ENCODE measurements around the gene GJB5.
"Not testable (repeated sequence)": the region's sequence is repeated elsewhere in the genome, so short reads cannot be mapped to it uniquely, and the experiment has no call there.

The GJB5 gene

DNA sequence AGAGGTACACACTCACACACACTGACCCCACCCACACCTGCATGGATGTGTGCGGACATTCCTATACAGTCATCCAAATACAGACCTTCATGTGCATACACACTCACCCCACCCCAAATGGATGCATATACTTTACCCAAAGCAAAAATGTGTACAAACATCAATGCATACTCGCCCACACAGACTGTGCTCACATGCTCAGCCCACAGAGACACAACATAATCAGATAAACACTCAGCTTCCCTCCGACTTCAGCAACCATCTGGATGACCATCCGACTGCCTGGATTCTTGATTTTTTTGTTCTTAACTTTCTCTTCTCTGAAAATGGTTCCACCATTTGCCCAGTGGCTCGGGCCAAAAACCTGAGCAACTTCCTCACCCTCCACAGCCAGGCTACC, 24.4 kb upstream of the GJB5 start:
- Histone ChIP-seq H3K4me3 (ENCODE audit: low read length) (no peak overlapping the region), H3K36me3 (ENCODE audit: insufficient read depth, low read length) (no peaks in the 10 kb centered on the region), H3K27me3 (ENCODE audit: insufficient read depth, low read length) (peaks cover 9% of the 10 kb centered on the region), H2AFZ (ENCODE audit: low read depth, low read length) (no peak overlapping the region), H3K4me1 (ENCODE audit: insufficient read depth, low read length) (no peaks in the 10 kb centered on the region), H3K9me3 (ENCODE audit: low read length) (no peaks in the 10 kb centered on the region)

DNA sequence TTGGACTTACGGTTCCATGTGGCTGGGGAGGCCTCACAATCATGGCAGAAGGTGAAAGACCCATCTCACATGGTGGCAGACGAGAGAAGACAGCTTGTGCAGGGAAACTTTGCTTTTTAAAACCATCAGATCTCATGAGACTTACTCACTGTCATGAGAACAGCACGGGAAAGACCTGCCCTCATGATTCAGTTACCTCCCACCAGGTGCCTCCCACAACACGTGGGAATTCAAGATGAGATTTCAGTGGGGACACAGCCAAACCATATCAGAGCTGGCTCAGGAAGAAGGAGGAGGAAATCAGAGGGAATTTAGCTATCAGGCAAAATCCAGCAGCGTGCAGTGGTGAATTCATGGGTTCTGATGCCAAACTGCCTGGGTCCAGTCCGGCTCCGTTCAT, 22.0 kb upstream of the GJB5 start:
- not testable (repeated sequence) for H3K9me3 ChIP-seq (ENCODE audit: low read length); H2AFZ ChIP-seq (ENCODE audit: low read depth, low read length); H3K36me3 ChIP-seq (ENCODE audit: insufficient read depth, low read length); H3K27me3 ChIP-seq (ENCODE audit: insufficient read depth, low read length); H3K4me3 ChIP-seq (ENCODE audit: low read length); H3K4me1 ChIP-seq (ENCODE audit: insufficient read depth, low read length)

DNA sequence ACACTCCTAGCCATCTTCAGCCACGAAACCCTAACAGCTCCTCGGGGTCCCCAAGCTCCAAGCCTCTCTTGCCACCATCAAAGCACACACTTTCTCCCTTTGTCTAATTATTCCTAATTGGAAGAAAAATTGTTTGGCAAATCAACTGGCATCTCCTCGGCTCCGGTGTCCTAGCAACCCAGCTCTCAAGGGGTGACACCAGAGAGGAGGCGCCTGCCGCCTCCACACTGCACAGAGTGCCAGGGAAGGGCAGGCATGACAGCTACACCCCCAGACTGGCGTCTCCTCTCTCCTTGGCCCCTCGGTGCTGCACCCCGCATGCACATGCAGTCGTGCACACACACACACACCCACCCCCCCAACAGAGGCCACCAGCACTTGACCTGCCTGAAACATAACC, 18.2 kb upstream of the GJB5 start:
- no peaks in the 10 kb centered on the region for H3K36me3 ChIP-seq (ENCODE audit: insufficient read depth, low read length)
- H3K27me3 ChIP-seq (ENCODE audit: insufficient read depth, low read length) = peaks cover 2% of the 10 kb centered on the region
- no peaks in the 10 kb centered on the region for H3K9me3 ChIP-seq (ENCODE audit: low read length)
- no peak overlapping the region for H3K4me3 ChIP-seq (ENCODE audit: low read length)
- no peak overlapping the region for H2AFZ ChIP-seq (ENCODE audit: low read depth, low read length)
- no peaks in the 10 kb centered on the region for H3K4me1 ChIP-seq (ENCODE audit: insufficient read depth, low read length)

DNA sequence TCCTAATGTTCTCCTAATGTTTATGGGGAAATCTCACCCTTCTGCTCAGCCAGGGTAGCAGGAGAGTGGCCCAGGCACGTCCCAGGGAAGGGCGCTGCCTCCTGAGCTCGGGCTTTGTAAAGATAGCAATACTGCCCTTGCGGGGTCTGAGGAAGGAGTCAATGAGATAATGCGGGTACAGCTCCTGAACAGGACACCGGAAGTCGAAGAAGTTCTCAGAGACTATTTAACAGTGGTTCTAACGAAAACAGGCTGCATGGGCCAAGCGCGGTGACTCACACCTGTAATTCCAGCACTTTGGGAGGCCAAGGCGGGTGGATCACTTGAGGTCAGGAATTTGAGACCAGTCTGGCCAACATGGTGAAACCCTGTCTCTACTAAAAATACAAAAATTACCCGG, 17.6 kb upstream of the GJB5 start:
- not testable (repeated sequence) for H3K4me3 ChIP-seq (ENCODE audit: low read length); H2AFZ ChIP-seq (ENCODE audit: low read depth, low read length); H3K27me3 ChIP-seq (ENCODE audit: insufficient read depth, low read length); H3K36me3 ChIP-seq (ENCODE audit: insufficient read depth, low read length); H3K9me3 ChIP-seq (ENCODE audit: low read length); H3K4me1 ChIP-seq (ENCODE audit: insufficient read depth, low read length)

DNA sequence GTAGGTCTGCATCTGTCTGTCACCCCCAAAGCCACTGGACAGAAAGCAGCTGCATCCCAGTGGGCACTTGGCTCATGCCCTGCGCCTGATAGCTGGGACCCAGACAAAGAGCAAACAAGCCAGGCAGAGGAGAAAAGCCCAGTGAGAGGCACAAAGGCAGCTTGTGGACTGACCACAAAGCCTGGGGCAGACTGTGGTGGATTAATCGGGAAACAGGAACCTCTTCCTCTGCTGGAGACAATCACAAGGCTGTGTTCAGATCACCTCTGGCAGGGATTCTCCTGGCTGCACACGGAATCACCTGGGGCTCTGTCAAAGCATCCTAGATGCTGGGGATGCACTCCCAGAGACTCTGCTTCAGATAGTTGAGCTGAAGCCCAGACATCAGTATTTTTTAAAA, 15.2 kb upstream of the GJB5 start:
- H3K27me3 ChIP-seq (ENCODE audit: insufficient read depth, low read length) = peaks cover 7% of the 10 kb centered on the region
- no peak overlapping the region for H2AFZ ChIP-seq (ENCODE audit: low read depth, low read length)
- H3K4me1 ChIP-seq (ENCODE audit: insufficient read depth, low read length) = no peaks in the 10 kb centered on the region
- no peaks in the 10 kb centered on the region for H3K36me3 ChIP-seq (ENCODE audit: insufficient read depth, low read length)
- no peaks in the 10 kb centered on the region for H3K9me3 ChIP-seq (ENCODE audit: low read length)
- no peak overlapping the region for H3K4me3 ChIP-seq (ENCODE audit: low read length)

DNA sequence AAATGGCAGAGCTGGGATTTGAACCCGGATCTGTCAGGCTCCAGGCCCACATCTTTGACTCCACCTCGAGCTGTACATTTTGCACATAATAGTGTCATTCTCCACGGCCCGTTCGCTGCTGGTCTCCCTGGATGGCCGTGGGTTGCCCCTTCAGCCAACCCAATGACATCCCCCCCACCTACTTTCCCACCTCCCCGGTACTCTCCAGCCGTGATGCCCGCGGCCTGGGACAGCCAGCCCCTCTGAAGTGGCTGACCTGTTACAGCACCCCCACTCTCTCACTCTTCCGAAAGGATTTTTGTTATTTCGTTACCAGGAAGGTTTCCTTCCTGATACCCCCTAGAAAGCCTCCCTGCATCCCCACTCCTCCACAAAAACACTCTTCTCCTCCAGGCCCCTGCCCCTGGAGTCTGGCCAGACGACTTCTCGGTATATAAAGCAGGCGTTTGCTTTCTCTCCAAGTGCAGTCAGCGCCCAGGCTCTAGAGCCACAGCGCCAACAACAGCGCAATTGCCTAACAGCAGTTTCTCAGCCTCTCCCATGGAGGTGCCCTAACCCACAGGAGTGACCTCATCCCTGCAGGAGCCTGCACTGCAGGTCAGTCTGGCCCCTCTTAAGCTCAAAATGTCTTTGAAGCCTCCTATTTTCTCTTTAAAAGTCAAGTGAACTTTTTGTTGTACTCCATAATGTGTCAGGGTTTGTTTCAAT, 14.5 kb upstream of the GJB5 start:
- Histone ChIP-seq H3K4me1 (ENCODE audit: insufficient read depth, low read length) (no peaks in the 10 kb centered on the region), H2AFZ (ENCODE audit: low read depth, low read length) (no peak overlapping the region), H3K9me3 (ENCODE audit: low read length) (no peaks in the 10 kb centered on the region), H3K36me3 (ENCODE audit: insufficient read depth, low read length) (no peaks in the 10 kb centered on the region), H3K27me3 (ENCODE audit: insufficient read depth, low read length) (peaks cover 14% of the 10 kb centered on the region), H3K4me3 (ENCODE audit: low read length) (no peak overlapping the region)

DNA sequence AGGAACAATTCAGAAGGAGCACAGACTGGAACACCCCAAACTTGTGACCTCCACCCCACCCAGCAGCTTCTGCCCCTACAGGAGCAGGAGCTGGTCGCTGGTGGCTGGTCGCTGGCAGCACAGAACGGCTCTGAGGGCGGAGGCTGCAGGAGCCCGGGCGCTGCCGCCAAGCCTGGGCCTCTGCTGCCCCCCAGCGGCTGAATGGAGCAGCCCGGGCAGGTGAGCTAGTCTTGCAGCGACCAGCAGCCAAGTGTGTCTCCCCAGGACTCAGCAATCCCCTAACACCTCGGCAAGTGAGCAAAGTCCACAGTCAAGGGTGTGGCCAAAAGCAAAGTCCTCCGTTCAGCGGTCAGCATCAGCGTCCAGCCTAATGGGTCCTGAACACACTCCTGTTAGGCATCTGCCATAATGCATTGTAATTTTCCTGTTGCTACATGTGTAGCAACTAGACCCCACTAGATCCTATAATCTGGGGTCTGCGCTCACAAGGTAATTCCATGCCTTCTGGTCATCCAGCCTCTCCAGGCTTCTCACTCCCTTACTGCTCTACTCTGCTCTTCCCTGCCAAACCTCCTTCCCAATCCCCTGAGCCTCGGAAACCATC, 12.1 kb upstream of the GJB5 start:
- no peaks in the 10 kb centered on the region for H3K36me3 ChIP-seq (ENCODE audit: insufficient read depth, low read length)
- no peak overlapping the region for H3K4me3 ChIP-seq (ENCODE audit: low read length)
- peaks cover 15% of the 10 kb centered on the region for H3K27me3 ChIP-seq (ENCODE audit: insufficient read depth, low read length)
- H2AFZ ChIP-seq (ENCODE audit: low read depth, low read length) = no peak overlapping the region
- H3K4me1 ChIP-seq (ENCODE audit: insufficient read depth, low read length) = no peaks in the 10 kb centered on the region
- H3K9me3 ChIP-seq (ENCODE audit: low read length) = no peaks in the 10 kb centered on the region

DNA sequence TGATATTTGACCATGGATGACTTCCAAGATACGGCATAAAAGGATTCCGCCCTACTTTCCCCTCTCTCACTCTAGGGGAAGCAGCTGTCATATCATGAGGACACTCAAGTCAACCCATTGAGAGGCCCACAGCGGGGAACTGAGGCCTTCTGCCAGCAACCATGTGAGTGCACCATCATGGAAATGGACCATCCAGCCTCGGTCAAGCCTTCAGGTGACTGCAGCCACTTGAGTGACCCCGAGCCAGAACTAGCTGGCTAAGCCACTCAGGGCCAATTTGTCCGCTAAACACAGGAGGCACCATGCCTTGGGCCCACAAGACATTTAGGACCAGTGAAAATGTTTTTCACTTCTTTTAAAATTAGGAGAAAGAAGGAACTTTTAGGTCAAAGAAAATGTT, 11.1 kb upstream of the GJB5 start:
- Histone ChIP-seq H3K27me3 (ENCODE audit: insufficient read depth, low read length) (peaks cover 16% of the 10 kb centered on the region), H3K9me3 (ENCODE audit: low read length) (no peaks in the 10 kb centered on the region), H3K36me3 (ENCODE audit: insufficient read depth, low read length) (no peaks in the 10 kb centered on the region), H3K4me1 (ENCODE audit: insufficient read depth, low read length) (no peaks in the 10 kb centered on the region), H2AFZ (ENCODE audit: low read depth, low read length) (no peak overlapping the region), H3K4me3 (ENCODE audit: low read length) (no peak overlapping the region)

DNA sequence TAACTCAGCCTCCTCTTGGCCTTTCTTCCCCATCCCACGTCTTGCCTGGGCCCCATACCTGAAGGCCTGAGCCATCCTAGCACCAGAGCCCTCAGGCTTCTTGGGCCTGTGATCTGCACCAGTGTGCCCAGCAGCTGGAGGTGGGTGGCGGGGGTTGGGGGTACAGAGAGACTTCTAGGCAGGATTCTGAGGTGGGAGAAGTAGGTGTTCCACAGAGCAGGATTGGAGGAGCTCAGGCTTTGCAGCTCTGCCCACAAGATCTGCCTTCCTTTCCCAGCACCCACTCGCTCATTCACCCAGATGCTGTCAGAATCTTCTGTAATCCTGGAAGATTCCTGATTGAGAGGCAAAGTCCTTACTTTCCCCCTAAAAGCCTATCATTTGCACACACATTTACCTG, 10.0 kb upstream of the GJB5 start:
- Histone ChIP-seq H3K9me3 (ENCODE audit: low read length) (no peaks in the 10 kb centered on the region), H3K4me1 (ENCODE audit: insufficient read depth, low read length) (no peaks in the 10 kb centered on the region), H2AFZ (ENCODE audit: low read depth, low read length) (no peak overlapping the region), H3K36me3 (ENCODE audit: insufficient read depth, low read length) (no peaks in the 10 kb centered on the region), H3K4me3 (ENCODE audit: low read length) (no peak overlapping the region), H3K27me3 (ENCODE audit: insufficient read depth, low read length) (peaks cover 19% of the 10 kb centered on the region)

DNA sequence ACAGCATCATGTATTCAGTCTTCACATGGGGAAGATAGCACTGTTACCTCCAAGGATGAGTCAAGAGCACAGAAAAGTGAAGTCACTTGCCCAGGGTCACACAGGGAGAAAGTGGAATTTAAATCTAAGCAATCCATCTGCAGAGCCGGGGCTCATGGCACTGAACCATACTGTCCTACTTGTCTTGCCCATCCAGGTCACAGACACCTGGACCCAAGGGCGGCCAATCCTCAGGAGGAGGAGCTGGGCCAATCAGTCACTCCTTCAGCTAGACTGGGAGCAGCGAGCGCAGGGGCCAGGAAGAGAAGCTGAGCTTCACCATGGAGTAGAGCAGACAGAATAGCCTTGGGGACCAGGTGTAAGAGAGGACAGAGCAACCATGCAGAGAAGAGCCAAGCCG, 9.2 kb upstream of the GJB5 start:
- H3K4me3 ChIP-seq (ENCODE audit: low read length) = no peak overlapping the region
- H3K9me3 ChIP-seq (ENCODE audit: low read length) = no peaks in the 10 kb centered on the region
- H3K27me3 ChIP-seq (ENCODE audit: insufficient read depth, low read length) = peaks cover 17% of the 10 kb centered on the region
- no peaks in the 10 kb centered on the region for H3K4me1 ChIP-seq (ENCODE audit: insufficient read depth, low read length)
- H2AFZ ChIP-seq (ENCODE audit: low read depth, low read length) = no peak overlapping the region
- H3K36me3 ChIP-seq (ENCODE audit: insufficient read depth, low read length) = no peaks in the 10 kb centered on the region

DNA sequence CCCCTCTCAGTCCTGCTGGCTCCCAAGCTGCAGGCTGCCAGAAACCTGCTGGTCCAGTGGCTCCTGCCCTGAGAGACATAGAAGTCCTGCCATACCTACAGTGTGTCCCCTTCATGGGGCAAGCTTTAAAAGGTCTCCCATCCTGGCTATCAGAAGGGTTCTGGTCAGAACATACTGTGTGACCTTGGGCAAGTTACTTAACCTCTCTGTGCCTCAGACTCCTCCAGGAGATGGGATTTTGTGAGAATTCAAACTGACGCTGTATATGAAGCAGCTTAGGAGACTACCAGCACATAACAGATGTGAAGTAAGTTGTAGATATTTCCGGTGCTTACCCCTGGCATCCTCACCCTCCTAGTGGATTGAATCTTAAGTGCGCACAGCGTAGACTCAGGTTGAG, 8.7 kb upstream of the GJB5 start:
- H3K27me3 ChIP-seq (ENCODE audit: insufficient read depth, low read length) = peaks cover 20% of the 10 kb centered on the region
- H2AFZ ChIP-seq (ENCODE audit: low read depth, low read length) = no peak overlapping the region
- no peaks in the 10 kb centered on the region for H3K4me1 ChIP-seq (ENCODE audit: insufficient read depth, low read length)
- H3K36me3 ChIP-seq (ENCODE audit: insufficient read depth, low read length) = no peaks in the 10 kb centered on the region
- H3K9me3 ChIP-seq (ENCODE audit: low read length) = no peaks in the 10 kb centered on the region
- H3K4me3 ChIP-seq (ENCODE audit: low read length) = no peak overlapping the region

DNA sequence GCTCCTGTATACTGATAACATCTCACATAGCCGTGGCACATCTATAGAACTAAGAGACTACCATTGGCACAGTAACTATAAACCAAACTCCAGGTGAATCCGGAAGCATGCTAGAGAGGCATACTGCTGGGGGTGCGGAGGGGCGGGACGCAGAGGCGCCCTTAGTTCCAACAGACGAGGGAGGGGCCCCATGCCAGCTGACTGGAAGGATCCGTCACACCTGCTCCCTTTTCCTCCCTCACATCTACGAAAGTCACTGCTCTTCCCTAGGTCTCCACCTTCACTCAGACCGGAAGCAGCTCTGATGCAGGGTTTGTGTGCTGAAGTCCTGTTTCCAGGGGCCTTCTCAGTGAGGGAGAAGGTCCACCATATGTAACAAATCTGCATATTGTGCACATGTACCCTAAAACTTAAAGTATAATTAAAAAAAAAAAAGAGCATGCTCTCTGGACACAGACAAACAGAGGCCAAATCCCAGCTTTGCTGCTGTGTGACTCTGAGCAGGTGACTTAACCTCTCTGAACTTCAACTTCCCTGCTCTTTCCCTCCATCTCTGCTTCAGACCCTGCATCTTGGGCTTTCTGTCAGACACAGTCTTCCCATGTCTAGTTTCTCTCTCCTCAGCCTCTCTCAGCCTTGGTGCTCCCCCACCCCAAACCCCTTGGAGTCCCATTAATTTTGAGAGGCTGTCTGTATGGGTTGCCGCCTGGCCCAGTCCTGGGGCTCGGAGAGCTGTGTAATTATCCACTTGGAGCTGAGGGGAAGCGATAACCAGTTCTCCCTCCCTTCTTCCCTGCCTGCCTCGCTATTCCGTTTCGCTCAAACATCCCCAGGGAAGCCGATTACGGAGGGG, 7.8 kb upstream of the GJB5 start:
- Histone ChIP-seq H3K27me3 (ENCODE audit: insufficient read depth, low read length) (peaks cover 20% of the 10 kb centered on the region), H3K9me3 (ENCODE audit: low read length) (no peaks in the 10 kb centered on the region), H2AFZ (ENCODE audit: low read depth, low read length) (no peak overlapping the region), H3K4me1 (ENCODE audit: insufficient read depth, low read length) (no peaks in the 10 kb centered on the region), H3K4me3 (ENCODE audit: low read length) (no peak overlapping the region), H3K36me3 (ENCODE audit: insufficient read depth, low read length) (no peaks in the 10 kb centered on the region)

DNA sequence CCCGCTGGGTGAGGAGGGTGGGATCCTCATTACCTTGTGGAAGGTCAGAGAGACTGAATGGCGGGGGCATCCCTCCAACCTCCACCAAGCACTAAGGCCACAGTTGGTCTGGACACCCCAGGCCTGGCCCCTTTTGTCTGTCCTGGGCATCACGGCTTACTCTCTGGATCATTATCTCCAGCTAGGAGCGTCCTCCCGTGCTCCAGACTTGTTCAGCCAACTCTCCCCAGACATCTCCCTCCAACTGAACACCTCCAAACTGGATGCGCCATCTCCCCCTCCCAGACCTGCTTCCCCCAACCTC, 7.3 kb upstream of the GJB5 start:
- H3K9me3 ChIP-seq (ENCODE audit: low read length) = no peaks in the 10 kb centered on the region
- H2AFZ ChIP-seq (ENCODE audit: low read depth, low read length) = no peak overlapping the region
- no peaks in the 10 kb centered on the region for H3K4me1 ChIP-seq (ENCODE audit: insufficient read depth, low read length)
- H3K4me3 ChIP-seq (ENCODE audit: low read length) = no peak overlapping the region
- H3K27me3 ChIP-seq (ENCODE audit: insufficient read depth, low read length) = peaks cover 20% of the 10 kb centered on the region
- H3K36me3 ChIP-seq (ENCODE audit: insufficient read depth, low read length) = no peaks in the 10 kb centered on the region

All from neuron (in vitro differentiated cells).